ENCODE data around the gene DNAJC6. TPM values are rescaled to one million over a fixed set of nuclear protein-coding genes. Genes with fewer than 3 reads are reported as not detected.

The DNAJC6 gene
- 1 to 10 TPM in 1 of 3 donors, under 1 TPM in 2; 0.77 to 1.2 (median 0.89) TPM for total RNA-seq
- total RNA-seq (2013), result 2.8 TPM

DNA sequence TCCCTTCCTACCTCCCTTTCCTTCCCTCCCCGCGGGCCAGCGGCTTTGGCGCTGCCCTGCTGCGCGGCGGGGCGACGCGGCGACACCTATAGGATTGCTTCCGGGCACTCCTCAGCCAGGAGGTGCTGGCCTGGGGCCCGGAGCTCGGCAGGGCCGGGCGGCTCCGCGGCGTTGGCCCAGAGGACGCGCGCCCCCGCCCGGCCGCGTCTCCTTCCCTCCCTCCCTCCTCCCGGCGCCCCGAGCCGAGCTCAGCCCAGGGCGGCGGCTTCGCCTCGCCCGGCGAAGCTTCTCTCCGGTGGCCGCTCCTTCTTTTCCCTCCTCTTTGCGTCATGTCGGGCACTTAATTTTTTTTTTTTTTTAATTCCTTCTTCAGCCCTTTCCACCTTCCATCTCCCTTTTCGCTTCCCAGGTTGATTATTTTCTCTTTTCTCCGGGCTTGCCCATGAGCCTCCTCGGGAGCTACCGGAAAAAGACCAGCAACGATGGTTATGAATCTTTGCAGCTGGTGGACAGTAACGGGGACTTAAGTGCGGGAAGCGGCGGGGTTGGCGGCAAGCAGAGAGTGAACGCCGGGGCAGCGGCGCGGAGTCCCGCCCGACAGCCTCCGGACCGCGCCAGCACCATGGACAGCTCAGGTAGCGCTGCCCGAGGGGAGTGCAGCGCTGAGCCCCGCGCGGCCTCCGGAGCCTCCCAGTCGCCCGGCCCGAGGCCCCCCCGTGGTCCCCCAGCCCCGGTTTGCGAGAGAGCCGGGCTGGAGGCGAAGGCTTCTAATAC is at the start of gene DNAJC6:
DNAJC6 (plus strand) TSS at position 240 of the 774 bp plus-strand sequence; CDS start at position 443, 203 bp downstream.
- no peak within 1 kb of the TSS for H3K4me3 ChIP-seq (ENCODE audit: low read length)
- no peak within 1 kb of the TSS for H3K27ac ChIP-seq (ENCODE audit: low read length)
- ATAC-seq (peak; percentile 52 to 89 (median 74)), DNase-seq (peak; percentile 16 to 57)
- intact Hi-C loops (cut with micrococcal nuclease), result no loop called here
- H3K36me3 ChIP-seq (ENCODE audit: control insufficient read depth, insufficient read depth, low read length), result no peaks in the 10 kb centered on the region
- peaks cover 0 to 2% of the 10 kb centered on the region in 2 donors for H3K9me3 Mint-ChIP-seq
- H3K36me3 Mint-ChIP-seq, result no peaks in the 10 kb centered on the region
- no peak within 1 kb of the TSS for H3K27ac Mint-ChIP-seq
- peaks cover 3% of the 10 kb centered on the region for H3K4me1 ChIP-seq (ENCODE audit: control insufficient read depth, insufficient read depth, low read length)
- H3K4me1 Mint-ChIP-seq, result peaks cover 4 to 6% of the 10 kb centered on the region in 2 donors
- peaks cover 19% of the 10 kb centered on the region for H3K27me3 ChIP-seq (ENCODE audit: control insufficient read depth, insufficient read depth, low read length)
- 4% methylated on average over 75 of the region's 75 CpGs for WGBS (ENCODE audit: insufficient coverage)
- peak within 1 kb of the TSS; percentile 2 for H3K4me3 Mint-ChIP-seq
- H3K27me3 Mint-ChIP-seq (ENCODE audit: low read depth in 2 of 2), result peaks cover 41 to 52% of the 10 kb centered on the region in 2 donors
- TF ChIP-seq, protein P1, sequence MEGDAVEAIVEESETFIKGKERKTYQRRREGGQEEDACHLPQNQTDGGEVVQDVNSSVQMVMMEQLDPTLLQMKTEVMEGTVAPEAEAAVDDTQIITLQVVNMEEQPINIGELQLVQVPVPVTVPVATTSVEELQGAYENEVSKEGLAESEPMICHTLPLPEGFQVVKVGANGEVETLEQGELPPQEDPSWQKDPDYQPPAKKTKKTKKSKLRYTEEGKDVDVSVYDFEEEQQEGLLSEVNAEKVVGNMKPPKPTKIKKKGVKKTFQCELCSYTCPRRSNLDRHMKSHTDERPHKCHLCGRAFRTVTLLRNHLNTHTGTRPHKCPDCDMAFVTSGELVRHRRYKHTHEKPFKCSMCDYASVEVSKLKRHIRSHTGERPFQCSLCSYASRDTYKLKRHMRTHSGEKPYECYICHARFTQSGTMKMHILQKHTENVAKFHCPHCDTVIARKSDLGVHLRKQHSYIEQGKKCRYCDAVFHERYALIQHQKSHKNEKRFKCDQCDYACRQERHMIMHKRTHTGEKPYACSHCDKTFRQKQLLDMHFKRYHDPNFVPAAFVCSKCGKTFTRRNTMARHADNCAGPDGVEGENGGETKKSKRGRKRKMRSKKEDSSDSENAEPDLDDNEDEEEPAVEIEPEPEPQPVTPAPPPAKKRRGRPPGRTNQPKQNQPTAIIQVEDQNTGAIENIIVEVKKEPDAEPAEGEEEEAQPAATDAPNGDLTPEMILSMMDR (IDR thresholded peaks at IDR 0.05), result no peak
- H3K9me3 ChIP-seq (ENCODE audit: control insufficient read depth, insufficient read depth, low read length), result no peaks in the 10 kb centered on the region

GRCh38 chr1:65259816-65260215 is 49.5 kb upstream of the DNAJC6 start:
- Mint-ChIP-seq H3K4me1 (peaks cover 6 to 11% of the 10 kb centered on the region in 2 donors), H3K9me3 (no peaks in the 10 kb centered on the region), H3K27ac (no peak overlapping the region), H3K36me3 (no peaks in the 10 kb centered on the region), H3K27me3 (ENCODE audit: low read depth in 2 of 2) (peaks cover 33 to 74% of the 10 kb centered on the region in 2 donors), H3K4me3 (no peak overlapping the region)
- no peak for DNase-seq
- H3K4me1 ChIP-seq (ENCODE audit: control insufficient read depth, insufficient read depth, low read length), result peaks cover 6% of the 10 kb centered on the region
- H3K9me3 ChIP-seq (ENCODE audit: control insufficient read depth, insufficient read depth, low read length), result no peaks in the 10 kb centered on the region
- intact Hi-C loops (cut with micrococcal nuclease), result no loop called here
- no peak overlapping the region for H3K4me3 ChIP-seq (ENCODE audit: low read length)
- no peaks in the 10 kb centered on the region for H3K36me3 ChIP-seq (ENCODE audit: control insufficient read depth, insufficient read depth, low read length)
- H3K27me3 ChIP-seq (ENCODE audit: control insufficient read depth, insufficient read depth, low read length), result peaks cover 6% of the 10 kb centered on the region
- no peak for ATAC-seq
- TF ChIP-seq, protein P1 (IDR thresholded peaks at IDR 0.05), result no peak
- 0% methylated on average over 3 of the region's 3 CpGs for WGBS (ENCODE audit: insufficient coverage)
- H3K27ac ChIP-seq (ENCODE audit: low read length), result no peak overlapping the region

- no peaks in the 10 kb centered on the region for H3K36me3 Mint-ChIP-seq
- peaks cover 29 to 67% of the 10 kb centered on the region in 2 donors for H3K27me3 Mint-ChIP-seq (ENCODE audit: low read depth in 2 of 2)
- TF ChIP-seq, protein P1 (IDR thresholded peaks at IDR 0.05), result no peak
- WGBS (ENCODE audit: insufficient coverage), result 80% methylated on average over 4 of the region's 4 CpGs
- H3K4me1 Mint-ChIP-seq, result peaks cover 0 to 11% of the 10 kb centered on the region in 2 donors
- peaks cover 13% of the 10 kb centered on the region for H3K27me3 ChIP-seq (ENCODE audit: control insufficient read depth, insufficient read depth, low read length)
- no peak overlapping the region for H3K27ac ChIP-seq (ENCODE audit: low read length)
- no peaks in the 10 kb centered on the region for H3K9me3 Mint-ChIP-seq
- no peak overlapping the region for H3K4me3 ChIP-seq (ENCODE audit: low read length)
- no peaks in the 10 kb centered on the region for H3K9me3 ChIP-seq (ENCODE audit: control insufficient read depth, insufficient read depth, low read length)
- no peak overlapping the region for H3K4me3 Mint-ChIP-seq
- no peaks in the 10 kb centered on the region for H3K36me3 ChIP-seq (ENCODE audit: control insufficient read depth, insufficient read depth, low read length)
- DNase-seq (no peak), ATAC-seq (no peak)
- intact Hi-C loops (cut with micrococcal nuclease), result no loop called here
- H3K4me1 ChIP-seq (ENCODE audit: control insufficient read depth, insufficient read depth, low read length), result peaks cover 9% of the 10 kb centered on the region
- H3K27ac Mint-ChIP-seq, result no peak overlapping the region
These were observed 48.4 kb upstream of the DNAJC6 start for GRCh38 chr1:65260851-65261473.

Measured in natural killer cell (primary cell).